GM19023 (cell line): ENCODE data around the gene CAMK1.
"Not testable (repeated sequence)": the region's sequence is repeated elsewhere in the genome, so short reads cannot be mapped to it uniquely, and the experiment has no call there.

Source experiments
- ATAC-seq: cut with Tn5 transposase; IDR thresholded peaks from one replicate; pipeline ENCODE4 v1.9.1; 2021; ENCODE audit warnings: mild to moderate bottlenecking, moderate library complexity; ENCODE audit not compliant: unreplicated experiment

Gene CAMK1

DNA sequence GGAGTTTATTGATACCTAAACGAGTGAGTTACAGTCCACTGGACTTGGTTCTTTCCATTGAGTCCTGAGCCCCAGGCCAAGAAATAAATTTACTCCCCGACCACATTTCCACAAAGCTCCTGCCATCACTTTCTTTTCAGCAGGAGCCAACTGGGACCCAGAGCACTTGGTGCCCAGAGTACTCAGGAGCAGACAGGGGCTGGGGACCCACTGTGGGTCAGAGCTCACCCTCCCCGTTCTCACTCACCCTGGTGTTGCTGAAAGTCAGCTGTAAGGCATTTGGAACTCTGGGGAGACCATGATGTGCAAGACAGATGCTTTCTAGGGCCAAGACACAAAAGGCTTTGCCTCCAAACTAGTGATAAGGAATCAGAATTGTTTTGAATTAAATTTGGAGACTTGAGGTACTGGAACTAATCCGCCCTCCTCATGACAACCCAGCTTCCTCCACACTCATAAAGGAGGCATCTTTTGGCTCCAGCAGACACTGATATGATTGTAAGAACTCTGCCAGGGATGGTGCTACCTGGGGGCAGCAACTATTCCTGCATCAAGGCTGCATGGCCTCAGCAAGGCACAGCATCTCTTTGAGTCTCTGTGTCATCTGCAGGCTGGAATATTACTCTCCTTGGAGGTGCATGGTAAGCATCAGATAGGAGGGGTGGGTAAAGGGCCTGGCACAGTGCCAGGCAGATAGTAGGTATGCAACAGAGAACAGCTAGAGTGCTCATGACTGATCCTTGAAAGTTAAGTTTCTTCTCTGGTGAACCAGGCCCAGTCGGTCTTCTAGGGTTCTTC lies 7.3 kb upstream of the CAMK1 start:
- no peak for ATAC-seq

DNA sequence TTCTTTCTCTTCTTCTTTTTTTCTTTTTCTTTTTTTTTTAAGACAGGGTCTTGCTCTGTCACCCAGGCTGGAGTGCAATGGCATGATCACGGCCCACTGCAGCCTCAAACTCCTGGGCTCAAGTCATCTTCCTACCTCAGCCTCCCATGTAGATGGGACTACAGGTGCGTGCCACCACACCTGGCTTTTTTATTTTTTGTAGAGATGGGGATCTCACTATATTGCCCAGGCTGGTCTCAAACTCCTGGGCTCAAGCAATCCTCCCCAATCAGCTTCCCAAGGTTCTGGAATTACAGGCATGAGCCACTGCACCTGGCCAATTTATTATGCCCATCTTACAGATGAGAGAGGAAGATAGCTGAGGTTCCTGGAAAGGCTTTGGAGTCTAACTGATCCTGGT lies 1.3 kb upstream of the CAMK1 start:
- not testable (repeated sequence) for ATAC-seq

DNA sequence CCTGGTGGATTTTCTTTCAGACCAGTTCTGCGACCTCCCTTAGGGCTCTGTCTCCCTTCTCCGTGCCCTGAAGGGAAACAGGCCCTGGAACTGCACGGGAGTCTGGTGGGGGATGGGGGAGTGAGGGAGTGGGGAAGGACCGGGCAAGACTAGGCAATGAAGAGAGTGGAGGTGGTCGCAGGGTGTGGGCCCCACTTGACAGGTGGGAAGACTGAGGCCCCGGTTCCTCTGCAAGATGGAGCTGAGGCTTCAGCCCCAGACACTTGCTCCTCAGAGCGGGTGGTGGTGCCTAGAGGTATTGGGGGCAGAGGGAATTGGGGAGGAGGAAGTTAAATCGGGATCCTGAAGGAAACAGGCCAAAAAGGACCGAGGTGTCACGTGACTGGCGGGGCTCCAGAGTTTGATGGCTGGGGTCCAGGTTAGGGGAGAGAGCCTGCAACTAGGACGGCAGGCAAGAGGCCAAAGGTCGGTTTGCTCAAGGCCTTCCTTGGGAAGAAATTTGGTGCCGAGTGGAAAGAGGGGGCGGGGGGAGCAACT lies 597 bp upstream of the CAMK1 start:
- ATAC-seq = no peak

DNA sequence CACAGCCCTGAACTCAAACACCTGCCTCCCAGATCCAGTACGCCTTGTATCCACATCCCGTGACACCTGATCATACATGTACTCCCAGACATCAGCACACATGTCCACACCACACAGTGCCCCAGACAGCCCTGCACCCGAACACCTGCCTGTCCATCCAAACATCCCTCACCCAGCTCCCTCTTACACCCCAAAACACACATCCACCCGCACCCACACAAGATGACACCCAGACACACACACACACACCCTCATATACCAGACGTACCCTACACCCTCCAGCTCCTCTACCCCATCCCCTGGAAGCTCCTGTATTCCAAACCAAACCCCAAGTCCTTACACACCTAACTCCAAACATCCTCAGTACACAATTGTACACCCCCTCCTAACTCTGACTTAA lies 735 bp downstream of the CAMK1 start:
- ATAC-seq = no peak

DNA sequence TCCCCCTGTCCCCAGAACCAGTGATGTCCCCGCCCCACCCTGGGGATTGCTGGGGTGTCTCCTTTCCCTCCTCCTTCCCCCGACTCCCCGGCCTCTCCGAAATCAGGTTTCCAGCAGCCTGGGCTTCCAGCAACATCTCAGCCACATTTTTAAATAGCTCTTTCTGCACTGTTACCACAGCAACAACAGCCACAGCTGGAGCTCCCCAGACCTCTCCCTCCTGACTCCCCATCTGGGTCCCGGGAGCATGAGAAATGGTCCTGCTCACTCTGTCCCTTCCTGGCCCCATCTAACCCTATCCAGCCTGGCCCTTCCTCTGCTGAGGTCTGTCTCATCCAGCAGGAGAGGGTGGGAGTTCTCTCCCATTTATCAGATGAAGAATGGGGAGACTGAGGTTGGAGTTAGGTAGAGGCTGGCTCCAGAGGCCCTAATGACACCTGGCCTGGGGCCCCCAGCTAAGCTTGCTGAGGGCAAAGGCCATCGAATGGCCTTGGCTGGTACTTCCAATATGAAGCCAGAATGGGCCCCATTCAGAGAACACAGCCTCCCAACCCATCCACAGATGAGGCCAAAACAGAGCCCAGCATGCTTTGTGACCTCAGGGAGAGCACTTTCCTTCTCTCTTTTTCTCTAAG lies 1.5 kb downstream of the CAMK1 start:
- ATAC-seq = no peak

DNA sequence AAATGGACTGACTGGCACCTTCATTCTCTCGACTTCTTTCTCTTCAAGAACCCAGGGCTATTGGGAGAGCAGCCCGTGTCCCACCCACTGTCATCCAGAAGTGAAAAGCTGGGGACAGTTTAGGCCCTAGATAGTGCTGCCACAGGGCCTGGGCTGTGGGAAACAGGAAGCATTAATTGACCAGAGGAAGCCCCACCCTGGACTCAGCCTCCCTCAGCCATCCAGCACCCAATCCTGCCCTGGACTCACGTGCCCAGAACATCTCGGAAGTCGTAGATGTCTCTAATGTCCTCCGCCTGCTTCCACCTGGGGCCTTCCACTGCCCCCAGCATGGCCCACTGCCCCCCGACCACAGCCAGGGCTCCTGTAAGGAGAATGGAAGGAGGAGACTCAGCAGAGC lies 2.3 kb downstream of the CAMK1 start:
- ATAC-seq = no peak

DNA sequence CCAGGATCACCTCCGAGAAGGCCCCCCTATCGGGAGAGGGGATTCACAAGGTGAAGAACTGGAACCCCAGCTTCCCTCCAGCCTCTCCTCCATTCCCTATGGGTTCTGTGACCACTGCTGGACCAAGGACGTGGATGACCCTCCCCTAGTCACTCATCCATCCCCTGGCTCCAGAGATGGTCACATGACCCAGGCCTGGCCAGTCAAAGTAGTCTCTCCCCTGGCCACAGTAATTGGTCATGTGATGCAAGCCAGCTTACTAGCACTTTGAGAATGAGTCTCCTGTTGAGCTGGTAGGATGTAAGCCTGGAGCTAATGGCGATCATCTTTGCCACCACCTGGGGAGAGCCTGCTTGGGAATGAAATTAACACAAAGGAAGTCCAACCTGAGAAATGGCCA lies 3.9 kb downstream of the CAMK1 start:
- no peak for ATAC-seq

DNA sequence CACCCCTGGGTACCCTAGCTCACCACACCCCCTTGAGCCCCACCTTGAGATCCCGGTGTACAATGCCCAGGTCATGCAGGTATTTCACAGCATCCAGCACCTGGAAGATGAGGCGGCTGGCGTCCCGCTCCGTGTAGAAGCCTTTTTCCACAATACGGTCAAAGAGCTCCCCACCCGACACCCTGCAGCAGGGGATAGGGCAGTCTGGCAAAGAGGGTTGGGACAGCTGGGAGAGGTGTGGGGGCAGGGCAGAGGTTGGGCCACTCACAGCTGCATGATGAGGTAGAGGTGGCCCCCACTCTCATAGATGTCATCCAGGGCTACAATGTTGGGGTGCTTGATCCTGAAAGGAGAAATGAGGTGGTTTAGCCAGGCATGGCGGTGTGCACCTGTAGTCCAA lies 6.9 kb downstream of the CAMK1 start:
- no peak for ATAC-seq

DNA sequence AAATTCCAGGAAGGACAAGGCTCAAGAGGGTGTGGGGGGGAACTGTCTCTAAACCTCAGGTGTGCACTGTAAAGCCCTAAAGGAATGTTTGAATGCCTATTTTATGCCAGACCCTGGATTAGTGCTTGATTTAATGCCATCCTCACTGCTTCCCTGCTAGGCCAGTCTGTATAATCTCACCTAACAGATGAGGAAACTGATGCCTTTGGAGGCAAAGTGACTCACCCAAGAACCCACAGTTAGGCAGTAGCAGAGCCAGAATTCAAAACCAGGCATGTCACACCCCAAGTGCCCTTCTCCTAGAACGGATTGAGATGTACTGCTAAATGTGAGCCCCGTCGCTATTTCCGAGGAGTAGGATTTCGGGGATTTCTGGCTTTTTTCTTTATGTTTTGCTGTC lies 7.8 kb downstream of the CAMK1 start:
- no peak for ATAC-seq

DNA sequence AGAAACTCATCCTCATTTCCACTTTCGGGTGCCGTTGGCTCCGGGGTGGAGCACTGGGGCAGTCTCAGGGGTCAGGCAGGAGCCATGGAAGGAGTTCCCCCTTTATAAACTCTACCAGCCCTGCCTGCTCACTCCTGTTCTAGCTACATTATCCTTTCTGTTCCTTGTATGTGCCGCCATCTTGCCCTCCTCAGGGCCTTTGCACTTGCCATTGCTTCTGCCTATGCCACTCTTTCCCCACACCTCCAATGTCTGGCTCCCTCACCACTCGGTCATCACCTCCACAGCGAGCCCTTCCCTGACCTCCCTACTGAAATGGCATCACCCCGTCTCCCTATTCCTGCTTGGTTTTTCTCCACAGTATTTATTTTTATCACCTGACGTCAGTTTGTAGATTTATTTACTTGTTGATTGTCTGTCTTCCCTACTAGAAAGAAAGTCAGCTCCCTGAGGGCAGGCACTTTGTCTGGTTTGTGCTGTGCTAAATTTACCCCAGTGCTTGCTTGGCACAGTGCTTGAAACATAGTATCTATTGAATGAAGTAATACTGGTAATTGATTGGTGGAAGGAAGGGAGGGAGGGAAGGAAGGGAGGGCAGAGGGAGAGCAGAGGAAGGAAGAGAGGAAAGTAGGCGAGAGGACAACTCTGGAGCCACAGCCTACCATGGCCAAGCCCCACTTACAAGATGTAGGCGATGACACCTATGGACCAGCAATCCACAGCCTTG lies 8.8 kb downstream of the CAMK1 start:
- ATAC-seq = no peak

DNA sequence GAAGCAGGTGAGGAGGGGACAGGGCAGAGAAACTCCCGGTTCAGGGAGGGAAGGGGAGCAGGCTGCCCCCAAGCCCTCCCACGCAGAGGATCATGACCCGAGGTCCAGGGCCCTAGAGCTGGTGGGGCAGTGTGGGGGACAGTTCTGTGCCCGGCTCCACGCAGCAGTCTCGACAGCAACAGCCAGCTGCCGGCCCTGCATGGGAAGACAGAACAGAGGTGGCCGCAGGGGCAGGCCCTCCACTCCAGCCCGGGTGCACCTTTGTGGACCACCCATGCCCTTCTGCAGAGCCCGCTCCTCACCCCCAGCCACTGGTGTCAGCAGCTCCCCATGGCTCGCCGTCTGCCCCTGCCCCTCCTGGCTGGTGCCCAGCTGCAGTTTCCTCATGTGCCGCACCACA lies 12.3 kb downstream of the CAMK1 start:
- ATAC-seq = no peak

DNA sequence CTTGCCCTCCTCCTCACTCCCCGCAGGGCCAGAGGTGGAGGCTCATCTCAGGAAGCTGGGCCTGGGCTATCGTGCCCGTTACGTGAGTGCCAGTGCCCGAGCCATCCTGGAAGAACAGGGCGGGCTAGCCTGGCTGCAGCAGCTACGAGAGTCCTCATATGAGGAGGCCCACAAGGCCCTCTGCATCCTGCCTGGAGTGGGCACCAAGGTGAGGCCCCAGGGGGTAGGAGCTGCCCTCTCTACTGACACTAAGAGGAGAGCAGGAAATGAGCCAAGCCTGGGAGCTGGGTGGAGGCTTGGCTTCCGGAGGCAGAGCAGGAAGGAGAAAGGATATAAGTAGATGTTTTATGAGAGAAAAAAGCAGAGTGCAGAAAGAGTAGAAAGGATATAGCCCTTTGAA lies 15.1 kb downstream of the CAMK1 start:
- ATAC-seq = no peak

DNA sequence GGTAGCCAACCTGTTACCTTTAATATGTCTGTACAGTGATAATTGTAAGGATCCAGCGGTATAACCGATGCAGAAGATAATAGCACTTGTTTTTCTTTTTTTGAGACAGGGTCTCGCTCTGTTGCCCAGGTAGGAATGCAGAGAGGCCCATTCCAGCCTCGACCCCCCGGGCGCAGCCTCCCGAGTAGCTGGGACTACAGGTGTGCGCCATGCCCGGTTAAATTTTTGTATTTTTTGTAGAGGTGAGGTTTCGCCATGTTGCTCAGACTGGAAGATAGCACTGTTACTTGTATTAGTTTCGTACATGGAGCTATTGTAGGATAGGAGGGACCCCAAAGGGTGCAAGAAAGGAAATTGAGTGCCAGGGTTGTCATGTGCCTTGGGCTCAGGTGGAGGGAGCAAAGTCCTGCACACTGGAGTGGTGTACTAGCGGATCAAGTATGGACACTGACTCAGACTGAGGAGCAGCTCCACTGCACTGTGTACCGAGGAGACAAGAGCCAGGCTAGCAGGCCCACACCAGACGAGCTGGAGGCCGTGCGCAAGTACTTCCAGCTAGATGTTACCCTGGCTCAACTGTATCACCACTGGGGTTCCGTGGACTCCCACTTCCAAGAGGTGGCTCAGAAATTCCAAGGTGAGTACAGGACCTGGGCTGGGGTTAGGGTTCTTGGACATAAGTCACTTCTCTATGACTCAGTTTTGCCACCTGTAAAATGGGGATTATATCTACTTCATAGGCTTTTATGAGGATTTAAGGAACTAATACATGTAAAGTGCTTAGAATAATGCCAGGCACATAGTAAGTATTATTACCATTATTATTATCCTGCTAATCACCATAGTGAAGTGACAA lies 19.0 kb downstream of the CAMK1 start:
- no peak for ATAC-seq

DNA sequence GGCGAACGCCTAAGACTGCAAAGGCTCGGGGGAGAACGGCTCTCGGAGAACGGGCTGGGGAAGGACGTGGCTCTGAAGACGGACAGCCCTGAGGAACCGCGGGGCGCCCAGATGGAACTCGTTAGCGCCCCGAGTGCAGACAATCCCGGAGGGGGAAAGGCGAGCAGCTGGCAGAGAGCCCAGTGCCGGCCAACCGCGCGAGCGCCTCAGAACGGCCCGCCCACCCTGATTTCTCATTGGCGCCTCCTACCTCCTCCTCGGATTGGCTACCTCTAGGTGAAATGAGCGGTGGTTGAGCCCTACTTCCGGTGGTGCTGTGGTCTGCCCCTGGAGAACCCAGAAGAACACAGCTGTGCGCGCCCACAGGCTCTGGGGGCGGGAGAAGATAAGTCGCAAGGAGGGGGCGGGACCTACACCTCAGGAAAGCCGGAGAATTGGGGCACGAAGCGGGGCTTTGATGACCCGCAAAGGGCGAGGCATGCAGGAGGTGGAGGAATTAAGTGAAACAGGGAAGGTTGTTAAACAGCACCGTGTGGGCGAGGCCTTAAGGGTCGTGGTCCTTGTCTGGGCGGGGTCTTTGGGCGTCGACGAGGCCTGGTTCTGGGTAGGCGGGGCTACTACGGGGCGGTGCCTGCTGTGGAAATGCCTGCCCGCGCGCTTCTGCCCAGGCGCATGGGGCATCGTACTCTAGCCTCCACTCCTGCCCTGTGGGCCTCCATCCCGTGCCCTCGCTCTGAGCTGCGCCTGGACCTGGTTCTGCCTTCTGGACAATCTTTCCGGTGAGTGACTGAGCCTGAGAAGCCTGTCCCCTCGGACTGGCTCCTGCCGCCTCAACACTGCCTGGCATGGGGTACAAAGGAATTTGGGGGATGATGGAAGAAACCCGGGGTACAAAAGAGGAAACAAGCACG lies 19.8 kb downstream of the CAMK1 start, which contains the start of gene OGG1:
TSS of gene OGG1 (plus strand) at position 308 of the 911 bp plus-strand sequence. CDS start at position 643, 335 bp downstream.
- peak; percentile 94 for ATAC-seq

DNA sequence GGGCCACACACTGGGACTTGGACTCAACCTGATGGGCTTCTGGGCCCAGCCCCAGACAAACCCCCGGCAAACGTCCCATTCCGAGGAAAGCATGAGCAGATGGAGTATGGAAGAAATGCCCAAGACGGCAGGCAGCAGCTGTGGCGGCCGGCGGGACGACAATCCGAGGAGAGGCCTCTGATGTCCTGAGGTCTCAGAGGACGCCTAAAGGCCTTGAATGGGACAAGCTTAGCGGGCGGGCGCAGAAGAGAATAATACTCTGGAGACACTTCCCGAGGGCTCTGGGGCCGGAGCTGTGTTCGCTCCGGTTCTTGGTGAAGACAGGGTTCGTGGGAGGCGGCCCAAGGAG lies 20.5 kb downstream of the CAMK1 start:
- ATAC-seq = no peak

DNA sequence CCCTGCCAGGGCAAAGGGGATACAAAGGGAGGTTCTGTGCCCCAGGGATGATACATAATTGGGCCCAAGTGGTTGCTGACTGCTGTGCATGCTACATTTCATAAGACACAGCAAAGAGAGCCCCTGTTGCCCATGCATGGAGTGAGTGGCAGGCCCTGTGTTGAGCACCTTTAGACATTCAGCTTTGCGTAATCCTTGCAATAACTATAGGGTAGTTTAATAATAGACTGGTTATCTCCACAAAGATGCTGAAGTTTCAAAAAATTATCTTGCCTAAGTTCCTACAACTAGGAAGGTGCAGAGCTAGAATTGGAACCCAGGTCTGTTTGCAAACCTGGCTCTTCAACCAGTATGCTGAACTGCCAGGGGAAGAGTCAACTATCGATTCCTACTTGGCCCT lies 21.7 kb downstream of the CAMK1 start:
- no peak for ATAC-seq

DNA sequence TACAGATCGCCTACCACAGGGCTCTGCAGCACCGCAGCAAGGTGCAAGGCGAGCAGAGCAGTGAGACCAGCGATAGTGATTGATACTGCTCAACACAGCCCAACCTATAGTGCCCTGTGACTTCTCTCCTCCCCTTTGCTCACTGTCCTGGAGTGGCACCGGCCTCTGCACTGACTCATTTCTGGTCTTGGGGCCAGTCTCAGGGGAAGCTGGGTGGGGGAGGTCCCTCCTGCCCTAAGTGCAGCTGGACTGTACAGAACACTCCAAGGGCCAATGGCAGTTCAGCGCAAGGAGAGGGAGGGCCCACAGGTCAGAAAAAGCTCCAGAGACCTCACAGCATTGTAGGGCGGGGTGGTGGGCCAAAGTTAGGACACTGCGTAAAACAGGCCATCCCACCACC lies 22.5 kb downstream of the CAMK1 start:
- ATAC-seq = no peak

DNA sequence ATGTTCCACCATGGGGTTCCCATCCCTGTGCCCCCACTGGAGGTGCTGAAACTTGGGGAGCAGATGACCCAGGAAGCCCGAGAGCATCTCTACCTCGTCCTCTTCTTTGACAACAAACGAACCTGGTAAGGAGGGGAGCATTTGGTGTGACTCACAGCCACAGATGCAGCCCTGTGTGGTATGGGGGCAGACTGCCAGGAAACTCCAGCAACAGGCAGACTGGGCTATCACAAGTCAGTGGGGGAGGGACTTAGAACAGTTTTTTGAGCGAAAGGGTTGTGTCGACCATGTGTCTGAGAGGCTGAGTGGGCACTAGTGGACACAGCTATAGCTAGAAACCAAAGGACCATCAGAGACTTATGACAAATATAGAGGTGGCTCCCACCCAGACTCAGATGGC lies 23.4 kb downstream of the CAMK1 start:
- no peak for ATAC-seq

DNA sequence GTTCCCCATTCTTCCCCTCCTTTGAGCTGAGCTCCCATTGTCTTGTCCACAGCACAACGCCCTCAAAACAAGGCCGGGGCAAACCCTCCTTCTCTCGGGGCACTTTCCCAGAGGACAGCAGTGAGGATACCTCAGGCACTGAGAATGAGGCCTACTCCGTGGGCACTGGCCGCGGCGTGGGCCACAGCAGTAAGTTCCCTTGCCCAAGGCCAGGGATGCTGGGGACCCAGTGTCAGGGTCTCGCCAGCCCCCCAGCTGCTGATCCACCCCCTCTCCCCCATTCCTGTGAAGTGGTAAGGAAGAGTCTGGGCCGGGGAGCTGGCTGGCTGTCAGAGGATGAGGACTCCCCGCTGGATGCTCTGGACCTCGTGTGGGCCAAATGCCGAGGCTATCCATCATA lies 24.2 kb downstream of the CAMK1 start:
- no peak for ATAC-seq

DNA sequence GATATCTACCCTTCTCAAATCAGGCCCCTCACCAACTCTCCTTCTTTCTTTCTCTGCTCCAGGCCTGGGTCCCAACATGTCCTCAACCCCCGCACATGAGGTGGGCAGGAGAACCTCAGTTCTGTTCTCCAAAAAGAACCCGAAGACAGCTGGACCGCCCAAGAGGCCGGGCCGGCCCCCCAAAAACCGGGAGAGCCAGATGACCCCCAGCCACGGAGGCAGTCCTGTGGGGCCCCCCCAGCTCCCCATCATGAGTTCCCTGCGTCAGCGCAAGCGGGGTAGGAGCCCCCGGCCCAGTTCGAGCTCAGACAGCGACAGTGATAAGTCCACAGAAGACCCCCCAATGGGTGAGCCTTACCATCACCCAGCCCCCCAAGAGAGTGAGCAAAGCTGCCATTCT lies 25.6 kb downstream of the CAMK1 start:
- no peak for ATAC-seq
